Retinal pigment epithelial cell (primary cell): ENCODE data around the gene GRIN1.
A peak's percentile ranks its signal among the peaks of the same experiment; 100 is the strongest.

Source experiments
- DNase-seq: peaks from one replicate; pipeline ENCODE4 v3.0.0-alpha.2; 2010; ENCODE audit warnings: low read depth
- H3K4me3 ChIP-seq: 2 replicates; pipeline ENCODE4 v1.5.1; 2011; ENCODE audit warnings: mild to moderate bottlenecking, low read length, control low read depth, moderate library complexity
- TF ChIP-seq, protein P1 (sequence below): conservative IDR thresholded peaks from 2 replicates; pipeline ENCODE4 v1.5.1; 2011; ENCODE audit warnings: low read depth, low read length, control low read depth, inconsistent platforms

GRIN1 gene

DNA sequence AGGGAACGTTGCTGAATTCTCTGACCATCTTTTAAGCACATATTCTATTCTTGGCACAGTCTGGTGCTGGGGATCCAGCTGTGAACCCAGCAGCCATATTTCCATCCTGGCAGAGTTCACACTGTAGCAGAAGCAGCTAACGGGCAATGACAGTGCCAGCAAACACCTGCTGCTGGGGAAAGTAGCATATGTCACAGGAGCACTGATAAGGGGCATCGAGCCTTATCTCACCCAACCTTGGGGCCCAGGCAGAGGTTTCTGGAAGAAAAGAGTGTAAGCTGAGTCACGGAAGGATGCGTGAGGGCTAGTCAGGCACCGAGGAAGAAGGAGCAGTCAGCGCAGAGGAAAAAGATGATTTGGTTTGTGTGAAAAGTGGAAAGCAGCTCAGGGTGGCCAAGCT is 67.6 kb downstream of the GRIN1 start:
- DNase-seq, result no peak
- peak overlapping the region; percentile 86 for H3K4me3 ChIP-seq
- TF ChIP-seq, protein P1, sequence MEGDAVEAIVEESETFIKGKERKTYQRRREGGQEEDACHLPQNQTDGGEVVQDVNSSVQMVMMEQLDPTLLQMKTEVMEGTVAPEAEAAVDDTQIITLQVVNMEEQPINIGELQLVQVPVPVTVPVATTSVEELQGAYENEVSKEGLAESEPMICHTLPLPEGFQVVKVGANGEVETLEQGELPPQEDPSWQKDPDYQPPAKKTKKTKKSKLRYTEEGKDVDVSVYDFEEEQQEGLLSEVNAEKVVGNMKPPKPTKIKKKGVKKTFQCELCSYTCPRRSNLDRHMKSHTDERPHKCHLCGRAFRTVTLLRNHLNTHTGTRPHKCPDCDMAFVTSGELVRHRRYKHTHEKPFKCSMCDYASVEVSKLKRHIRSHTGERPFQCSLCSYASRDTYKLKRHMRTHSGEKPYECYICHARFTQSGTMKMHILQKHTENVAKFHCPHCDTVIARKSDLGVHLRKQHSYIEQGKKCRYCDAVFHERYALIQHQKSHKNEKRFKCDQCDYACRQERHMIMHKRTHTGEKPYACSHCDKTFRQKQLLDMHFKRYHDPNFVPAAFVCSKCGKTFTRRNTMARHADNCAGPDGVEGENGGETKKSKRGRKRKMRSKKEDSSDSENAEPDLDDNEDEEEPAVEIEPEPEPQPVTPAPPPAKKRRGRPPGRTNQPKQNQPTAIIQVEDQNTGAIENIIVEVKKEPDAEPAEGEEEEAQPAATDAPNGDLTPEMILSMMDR, result no peak

DNA sequence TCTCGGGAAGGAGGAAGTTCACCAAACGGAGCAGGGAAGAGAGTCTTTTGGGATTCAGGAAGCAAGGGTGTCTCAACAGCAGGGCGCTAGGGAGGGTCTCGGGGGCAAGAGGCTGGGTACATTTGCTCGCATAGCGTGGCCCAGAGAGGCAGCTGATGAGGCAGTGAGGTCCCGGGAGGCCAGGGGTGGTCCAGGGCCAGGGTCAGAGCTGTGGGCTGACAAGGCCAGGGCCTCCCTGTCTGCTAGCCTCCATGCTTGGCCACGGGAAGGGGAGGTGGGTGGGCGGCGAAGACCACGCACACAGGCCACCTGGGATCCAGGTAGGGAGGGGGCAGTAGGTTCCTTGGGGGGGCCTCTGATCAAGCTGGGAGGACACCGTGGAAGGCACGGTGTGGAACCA is 72.6 kb downstream of the GRIN1 start:
- DNase-seq, result no peak
- TF ChIP-seq, protein P1, result no peak
- H3K4me3 ChIP-seq, result no peak overlapping the region

DNA sequence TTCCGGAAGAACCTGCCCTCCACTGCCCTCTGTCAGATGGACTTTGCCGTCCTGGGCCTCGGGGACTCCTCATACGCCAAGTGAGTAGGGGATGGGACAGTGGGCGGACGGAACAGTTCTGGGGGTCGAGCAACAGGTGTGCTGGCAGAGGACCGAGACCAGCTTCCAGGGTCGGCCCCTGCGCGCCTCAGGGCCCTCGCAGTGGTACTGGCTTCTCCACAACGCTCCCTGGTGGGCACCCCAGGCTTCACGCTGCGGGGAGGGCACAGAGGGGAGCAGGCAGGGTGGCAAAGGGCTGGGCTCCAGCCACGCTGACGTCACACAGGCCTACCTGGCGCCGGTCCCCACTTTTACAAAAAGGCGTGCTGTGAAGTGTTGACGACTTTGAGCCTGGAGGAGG is 73.6 kb downstream of the GRIN1 start:
- TF ChIP-seq, protein P1, result no peak
- DNase-seq, result no peak
- H3K4me3 ChIP-seq, result no peak overlapping the region

DNA sequence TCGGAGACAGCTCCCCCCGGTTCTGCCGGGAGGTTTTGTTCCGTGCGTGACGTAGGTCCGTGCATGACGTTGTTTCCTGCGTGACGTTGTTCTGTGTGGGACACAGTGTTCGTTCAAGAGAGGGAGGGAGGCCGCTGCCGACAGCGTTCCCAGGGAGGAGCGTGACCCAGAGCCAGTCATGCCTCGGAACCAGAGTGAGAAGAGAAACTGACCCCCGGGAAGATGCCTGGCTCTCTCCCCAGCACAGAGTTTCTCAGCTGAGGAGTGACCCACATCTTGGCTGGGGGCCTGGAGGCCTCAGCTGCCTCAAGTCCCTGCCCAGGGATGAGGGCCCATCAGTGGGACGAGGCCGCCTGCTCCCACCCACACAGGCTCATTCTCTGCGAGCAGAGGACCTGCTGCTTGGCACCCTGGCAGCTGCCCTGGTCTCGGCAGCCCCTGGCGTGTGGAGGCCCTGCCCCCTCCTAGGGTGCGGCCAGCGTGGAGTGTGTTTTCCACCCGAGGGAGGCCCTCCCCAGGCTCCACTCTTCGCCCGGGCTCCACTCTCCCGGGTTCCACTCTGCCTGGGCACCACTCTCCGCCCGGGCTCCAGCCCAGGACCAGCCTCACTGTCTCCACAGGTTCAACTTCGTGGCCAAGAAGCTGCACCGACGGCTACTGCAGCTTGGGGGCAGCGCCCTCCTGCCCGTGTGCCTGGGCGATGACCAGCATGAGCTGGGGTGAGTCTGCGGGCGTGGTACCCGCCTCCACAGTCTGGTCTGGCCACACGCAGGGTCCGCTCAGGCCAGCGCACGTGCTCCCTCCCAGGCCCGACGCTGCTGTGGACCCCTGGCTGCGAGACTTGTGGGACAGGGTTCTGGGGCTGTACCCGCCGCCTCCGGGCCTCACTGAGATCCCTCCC is 74.5 kb downstream of the GRIN1 start:
- TF ChIP-seq, protein P1, result peak; percentile 28
- DNase-seq, result no peak
- H3K4me3 ChIP-seq, result no peak overlapping the region

DNA sequence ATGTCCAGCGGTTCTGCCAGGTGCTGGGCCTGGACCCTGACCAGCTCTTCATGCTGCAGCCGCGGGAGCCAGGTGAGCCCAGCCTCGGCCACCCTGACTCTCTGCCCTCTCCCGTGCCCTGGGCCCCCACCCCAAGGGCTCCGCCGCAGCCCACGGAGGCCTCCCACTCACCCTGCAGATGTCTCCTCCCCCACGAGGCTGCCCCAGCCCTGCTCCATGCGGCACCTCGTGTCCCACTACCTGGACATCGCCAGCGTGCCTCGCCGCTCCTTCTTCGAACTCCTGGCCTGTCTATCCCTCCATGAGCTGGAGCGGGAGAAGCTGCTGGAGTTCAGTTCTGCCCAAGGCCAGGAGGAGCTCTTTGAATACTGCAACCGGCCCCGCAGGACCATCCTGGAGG is 75.7 kb downstream of the GRIN1 start:
- DNase-seq, result no peak
- H3K4me3 ChIP-seq, result no peak overlapping the region
- TF ChIP-seq, protein P1, result no peak

DNA sequence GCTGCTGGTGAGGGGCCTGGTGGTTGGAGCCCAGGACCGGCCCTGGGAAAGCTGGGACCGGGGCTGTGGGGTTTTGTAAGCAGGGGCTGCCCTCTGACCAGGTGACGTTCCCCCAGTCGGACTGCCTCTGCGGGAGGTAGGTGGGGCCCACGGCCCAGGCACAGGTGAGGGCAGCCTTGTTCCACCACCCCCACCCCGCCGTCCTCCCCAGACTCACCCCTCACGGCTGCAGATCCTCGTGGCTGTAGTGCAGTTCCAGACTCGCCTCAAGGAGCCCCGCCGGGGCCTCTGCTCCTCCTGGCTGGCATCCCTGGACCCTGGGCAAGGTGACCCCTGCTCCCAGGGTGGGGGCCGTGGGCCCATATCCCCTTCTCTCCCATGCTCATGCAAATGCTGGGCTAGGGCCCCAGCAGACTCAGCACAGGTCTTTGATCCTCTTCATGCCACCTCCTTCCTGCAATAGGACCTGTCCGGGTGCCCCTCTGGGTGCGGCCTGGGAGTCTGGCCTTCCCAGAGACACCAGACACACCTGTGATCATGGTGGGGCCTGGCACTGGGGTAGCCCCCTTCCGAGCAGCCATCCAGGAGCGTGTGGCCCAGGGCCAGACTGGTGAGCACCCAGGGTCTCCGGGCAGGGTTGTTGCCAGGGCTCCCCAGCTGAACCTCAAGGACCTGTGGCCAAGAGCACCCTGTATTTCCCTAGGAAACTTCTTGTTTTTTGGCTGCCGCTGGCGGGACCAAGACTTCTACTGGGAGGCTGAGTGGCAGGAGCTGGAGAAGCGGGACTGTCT is 76.4 kb downstream of the GRIN1 start:
- DNase-seq, result no peak
- TF ChIP-seq, protein P1, result no peak
- H3K4me3 ChIP-seq, result no peak overlapping the region
